B cell (primary cell): ENCODE measurements around the gene EVA1A. TPM values are rescaled to one million over a fixed set of nuclear protein-coding genes. Genes with fewer than 3 reads are reported as not detected.

Experiments
- ATAC-seq: fragments of 200-7000 bp; cut with Tn5 transposase; one replicate; pipeline ENCODE4 v1.10.0; 2021; ENCODE audit warnings: low read depth, mild to moderate bottlenecking, moderate number of reproducible peaks, moderate library complexity
- CTCF ChIA-PET: fragments of 350-600 bp; sonication (Branson Sonifier 250); formaldehyde crosslinking; loops from one replicate; lab custom pipeline; 2021; ENCODE audit warnings: antibody characterized with exemption, inconsistent platforms; lab: Charles Lee
- POLR2A ChIA-PET: fragments of 350-600 bp; sonication (Branson Sonifier 250); formaldehyde crosslinking; loops from one replicate; lab custom pipeline; 2021; ENCODE audit warnings: antibody characterized with exemption; lab: Charles Lee
- DNase-seq: peaks from one replicate; pipeline ENCODE4 v3.0.0; 2013
- H2AFZ ChIP-seq: 2 replicates; pipeline ENCODE4 v1.6.1; 2012; ENCODE audit warnings: mild to moderate bottlenecking, low read depth, low read length; ENCODE audit not compliant: insufficient read depth, poor library complexity, severe bottlenecking
- H3K27ac ChIP-seq, 2 donors: 1 replicate in 1 of 2; 2 replicates in 1 of 2; pipeline ENCODE4 v1.5.1; 2012 to 2013; ENCODE audit warnings: low read length in 2 of 2, mild to moderate bottlenecking in 2 of 2, moderate library complexity in 1 of 2
- H3K27me3 ChIP-seq, 4 experiments: fragments of 200-600 bp in 1 of 4; sonication (generic) in 1 of 4; replicated peaks in 1 of 4; 1 replicate in 2 of 4; 2 replicates in 2 of 4; pipeline versions ENCODE4 v1.6.1 to v1.7.0; 2013 to 2016; ENCODE audit warnings: low read length in 3 of 4, mild to moderate bottlenecking in 2 of 4, mixed read lengths in 1 of 4, moderate library complexity in 1 of 4; ENCODE audit not compliant: insufficient read depth in 4 of 4, control insufficient read depth in 3 of 4; ENCODE audit errors: control extremely low read depth in 1 of 4
- H3K36me3 ChIP-seq, 2 experiments: replicated peaks in 1 of 2; 1 replicate in 1 of 2; 2 replicates in 1 of 2; pipeline versions ENCODE4 v1.6.1 to v1.7.1; 2013; ENCODE audit warnings: low read length in 1 of 2; ENCODE audit not compliant: insufficient read depth in 2 of 2, control insufficient read depth in 1 of 2; ENCODE audit errors: control extremely low read depth in 1 of 2, extremely low read depth in 1 of 2
- H3K4me1 ChIP-seq, 2 donors: fragments of 200-600 bp in 1 of 2; sonication (generic) in 1 of 2; 1 replicate in 1 of 2; 2 replicates in 1 of 2; pipeline versions ENCODE4 v1.5.1 to v1.6.1; 2013 to 2017; ENCODE audit warnings: low read length in 2 of 2; ENCODE audit not compliant: control insufficient read depth in 2 of 2, insufficient read depth in 2 of 2
- H3K4me2 ChIP-seq: replicated peaks from 2 replicates; pipeline ENCODE3; 2012; ENCODE audit warnings: mild to moderate bottlenecking, low read depth, low read length; ENCODE audit not compliant: poor library complexity, severe bottlenecking
- H3K4me3 ChIP-seq, 5 experiments: fragments of 200-600 bp in 1 of 5; sonication (generic) in 1 of 5; 1 replicate in 3 of 5; 2 replicates in 2 of 5; pipeline versions ENCODE4 v1.5.1 to v1.7.0; 2011 to 2016; ENCODE audit warnings: low read length in 4 of 5, mild to moderate bottlenecking in 4 of 5, low read depth in 2 of 5, control low read depth in 1 of 5, moderate library complexity in 1 of 5; ENCODE audit not compliant: insufficient read depth in 1 of 5; ENCODE audit errors: control extremely low read depth in 1 of 5, extremely low read depth in 1 of 5
- H3K79me2 ChIP-seq: fragments of 200-600 bp; sonication (generic); one replicate; pipeline ENCODE4 v1.6.0; 2016; ENCODE audit warnings: low read length; ENCODE audit not compliant: control insufficient read depth, insufficient read depth
- H3K9ac ChIP-seq: fragments of 200-600 bp; sonication (generic); 2 replicates; pipeline ENCODE4 v1.6.1; 2017; ENCODE audit warnings: mild to moderate bottlenecking, low read length, moderate library complexity
- H3K9me3 ChIP-seq, 3 donors: one replicate each; pipeline versions ENCODE4 v1.6.1 to v1.7.1; 2013; ENCODE audit warnings: low read length in 2 of 3; ENCODE audit not compliant: control insufficient read depth in 2 of 3, insufficient read depth in 1 of 3; ENCODE audit errors: control extremely low read depth in 1 of 3
- H4K20me1 ChIP-seq: 2 replicates; pipeline ENCODE4 v1.6.0; 2012; ENCODE audit warnings: mild to moderate bottlenecking, low read length; ENCODE audit not compliant: insufficient read depth, control insufficient read depth, poor library complexity, severe bottlenecking
- H3K27ac Mint-ChIP-seq: one replicate; pipeline ENCODE4 v1.8.0; 2021; ENCODE audit warnings: mixed read lengths
- H3K27me3 Mint-ChIP-seq: one replicate; pipeline ENCODE4 v1.8.0; 2021; ENCODE audit warnings: mixed read lengths
- H3K4me1 Mint-ChIP-seq: one replicate; pipeline ENCODE4 v1.8.0; 2021; ENCODE audit warnings: mixed read lengths
- H3K4me3 Mint-ChIP-seq: one replicate; pipeline ENCODE4 v1.8.0; 2021; ENCODE audit warnings: mixed read lengths
- H3K9me3 Mint-ChIP-seq: one replicate; pipeline ENCODE4 v1.8.0; 2022; ENCODE audit warnings: mixed read lengths; ENCODE audit not compliant: insufficient read depth
- CTCF ChIP-seq: fragments of 200-600 bp; IDR thresholded peaks from one replicate; pipeline ENCODE4 v1.8.0; 2022; ENCODE audit warnings: antibody characterized with exemption, mild to moderate bottlenecking
- EZH2 ChIP-seq: IDR thresholded peaks from 2 replicates; pipeline ENCODE4 v1.6.1; 2012; ENCODE audit warnings: borderline replicate concordance, low read depth, mild to moderate bottlenecking, moderate library complexity, low read length; ENCODE audit not compliant: insufficient read depth, poor library complexity, severe bottlenecking
- WGBS: methylation state at CpG from one replicate; pipeline ENCODE4 v1.1.5; 2013; ENCODE audit warnings: missing lambda C conversion rate; ENCODE audit not compliant: insufficient coverage; 5-methylcytosine and 5-hydroxymethylcytosine counted together
- intact Hi-C: fragments of 100-400 bp; cut with micrococcal nuclease; formaldehyde crosslinking; loops from one replicate; pipeline ENCODE4 v1.10.0; 2022
- polyA plus RNA-seq: library from polyadenylated mRNA; depleted of rRNA; stranded (reverse); fragments of >200 nt; gene quantifications from 2 replicates; pipeline ENCODE4 v1.2.3, GENCODE V29; 2012
- total RNA-seq, 2 donors: library from RNA; stranded (reverse); fragments of 120-200 nt in 1 of 2; gene quantifications; 1 replicate in 1 of 2; 2 replicates in 1 of 2; pipeline versions ENCODE4 v1.2.3 to v1.2.4, GENCODE V29; 2013 to 2022

EVA1A gene
- total and polyA plus RNA-seq, 2 donors (not counting 1 experiment from before 2014, with no cell fraction given), result not detected

GRCh38 chr2:75500633-75501032 lies 60.1 kb downstream of the EVA1A start:
- POLR2A ChIA-PET, result no interaction called here
- ATAC-seq, result no peak

GRCh38 chr2:75499534-75499933 lies 61.2 kb downstream of the EVA1A start:
- no peak for TF ChIP-seq CTCF
- TF ChIP-seq EZH2, result no peak
- ChIA-PET CTCF (no interaction called here), POLR2A (no interaction called here)
- Histone ChIP-seq H3K4me3 (no peak overlapping the region), H3K27me3 (peaks cover 0 to 3% (median 0%) of the 10 kb centered on the region in 4 experiments), H2AFZ (no peak overlapping the region), H3K27ac (no peak overlapping the region), H3K36me3 (no peaks in the 10 kb centered on the region), H3K79me2 (no peaks in the 10 kb centered on the region), H3K4me1 (no peaks in the 10 kb centered on the region), H3K9ac (no peak overlapping the region), H4K20me1 (no peaks in the 10 kb centered on the region), H3K4me2 (no peak overlapping the region), H3K9me3 (no peaks in the 10 kb centered on the region)
- DNase-seq (no peak), ATAC-seq (no peak)
- Mint-ChIP-seq H3K27me3 (peaks cover 24% of the 10 kb centered on the region), H3K9me3 (no peaks in the 10 kb centered on the region), H3K27ac (no peak overlapping the region), H3K4me3 (no peak overlapping the region), H3K4me1 (no peaks in the 10 kb centered on the region)
- intact Hi-C loops, result no loop called here
- WGBS, result 100% methylated on average over 1 of the region's 4 CpGs

More at GRCh38 chr2:75500633-75501032, 60.1 kb downstream of the EVA1A start:
- Histone ChIP-seq H3K79me2 (no peaks in the 10 kb centered on the region), H2AFZ (no peak overlapping the region), H3K9ac (no peak overlapping the region), H3K27ac (no peak overlapping the region), H3K4me3 (no peak overlapping the region), H3K4me2 (no peak overlapping the region), H3K9me3 (no peaks in the 10 kb centered on the region), H3K27me3 (peaks cover 0 to 3% (median under 1%) of the 10 kb centered on the region in 4 experiments), H3K4me1 (no peaks in the 10 kb centered on the region), H3K36me3 (no peaks in the 10 kb centered on the region), H4K20me1 (no peaks in the 10 kb centered on the region)
- intact Hi-C loops, result no loop called here
- H3K27ac Mint-ChIP-seq, result no peak overlapping the region
- H3K4me1 Mint-ChIP-seq, result no peaks in the 10 kb centered on the region
- H3K4me3 Mint-ChIP-seq, result no peak overlapping the region
- CTCF ChIA-PET, result no interaction called here
- DNase-seq, result no peak
- H3K9me3 Mint-ChIP-seq, result no peaks in the 10 kb centered on the region
- WGBS, result 92% methylated on average over 2 of the region's 2 CpGs
- TF ChIP-seq EZH2, result no peak
- no peak for TF ChIP-seq CTCF
- peaks cover 18% of the 10 kb centered on the region for H3K27me3 Mint-ChIP-seq
